ENCODE results near the gene GPR142.

Gene GPR142

GRCh38 chr17:74379495-74380085, 12.3 kb downstream of the GPR142 start:
- no peaks in the 10 kb centered on the region; the same call in 1 of the 2 replicates for H3K27me3 ChIP-seq (replicated peaks; ENCODE audit: control insufficient read depth, insufficient read depth, low read length)
- H3K4me3 ChIP-seq (replicated peaks; ENCODE audit: low read depth, low read length): no peak overlapping the region
- TF ChIP-seq, protein P1, sequence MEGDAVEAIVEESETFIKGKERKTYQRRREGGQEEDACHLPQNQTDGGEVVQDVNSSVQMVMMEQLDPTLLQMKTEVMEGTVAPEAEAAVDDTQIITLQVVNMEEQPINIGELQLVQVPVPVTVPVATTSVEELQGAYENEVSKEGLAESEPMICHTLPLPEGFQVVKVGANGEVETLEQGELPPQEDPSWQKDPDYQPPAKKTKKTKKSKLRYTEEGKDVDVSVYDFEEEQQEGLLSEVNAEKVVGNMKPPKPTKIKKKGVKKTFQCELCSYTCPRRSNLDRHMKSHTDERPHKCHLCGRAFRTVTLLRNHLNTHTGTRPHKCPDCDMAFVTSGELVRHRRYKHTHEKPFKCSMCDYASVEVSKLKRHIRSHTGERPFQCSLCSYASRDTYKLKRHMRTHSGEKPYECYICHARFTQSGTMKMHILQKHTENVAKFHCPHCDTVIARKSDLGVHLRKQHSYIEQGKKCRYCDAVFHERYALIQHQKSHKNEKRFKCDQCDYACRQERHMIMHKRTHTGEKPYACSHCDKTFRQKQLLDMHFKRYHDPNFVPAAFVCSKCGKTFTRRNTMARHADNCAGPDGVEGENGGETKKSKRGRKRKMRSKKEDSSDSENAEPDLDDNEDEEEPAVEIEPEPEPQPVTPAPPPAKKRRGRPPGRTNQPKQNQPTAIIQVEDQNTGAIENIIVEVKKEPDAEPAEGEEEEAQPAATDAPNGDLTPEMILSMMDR (IDR thresholded peaks at IDR 0.05; ENCODE audit: insufficient read depth, low read length, poor library complexity, severe bottlenecking): peak; percentile 91
- DNase-seq (ENCODE audit: extremely low read depth, insufficient read length): peak; percentile 64
- H3K36me3 ChIP-seq (ENCODE audit: control insufficient read depth, insufficient read depth, low read length): no peaks in the 10 kb centered on the region

DNA sequence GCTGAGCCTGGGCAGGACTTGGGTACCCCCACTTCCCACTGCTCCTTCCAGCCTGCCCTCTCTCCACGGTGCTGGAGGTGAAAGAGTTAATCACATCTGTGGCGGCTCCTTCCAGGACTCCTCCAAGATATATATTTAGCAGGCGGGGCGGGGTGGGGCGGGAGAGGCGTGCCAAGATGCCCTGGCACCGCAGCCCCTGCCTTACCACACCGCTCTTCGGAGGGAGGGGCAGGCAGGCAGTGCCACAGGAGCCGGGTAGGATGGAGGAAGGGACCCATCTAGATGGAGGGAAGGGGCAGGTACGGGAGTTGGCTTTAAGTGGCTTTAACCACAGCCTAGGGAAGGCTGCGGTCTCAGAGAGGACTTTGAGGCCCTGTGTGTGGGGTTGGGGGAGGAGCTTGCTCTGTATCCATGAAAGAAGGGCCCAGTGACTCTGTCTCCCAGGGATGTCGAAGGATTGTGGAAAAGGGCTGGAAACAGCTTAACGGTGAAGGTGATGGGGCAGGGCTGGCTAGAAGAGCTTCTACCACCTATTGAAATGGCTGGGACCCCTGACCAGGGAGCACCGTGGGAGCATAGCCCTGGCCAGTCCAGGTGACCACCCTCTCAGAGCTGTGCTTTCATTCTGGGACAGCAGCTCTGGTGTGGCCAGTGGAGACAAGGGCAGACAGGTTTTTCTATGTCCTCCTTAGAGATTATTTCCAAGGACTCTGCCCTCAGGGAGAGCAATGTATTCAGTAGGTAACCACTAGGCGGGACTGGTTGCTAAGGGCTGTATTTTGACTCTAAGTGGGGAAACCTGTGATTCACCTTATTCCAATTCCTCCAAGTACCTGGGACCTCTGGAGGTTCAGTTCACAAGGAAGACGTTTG, 13.0 kb downstream of the GPR142 start:
- DNase-seq (ENCODE audit: extremely low read depth, insufficient read length): no peak
- H3K27me3 ChIP-seq (replicated peaks; ENCODE audit: control insufficient read depth, insufficient read depth, low read length): no peaks in the 10 kb centered on the region; the same call in 1 of the 2 replicates
- no peak overlapping the region for H3K4me3 ChIP-seq (replicated peaks; ENCODE audit: low read depth, low read length)
- TF ChIP-seq, protein P1 (IDR thresholded peaks at IDR 0.05; ENCODE audit: insufficient read depth, low read length, poor library complexity, severe bottlenecking): no peak
- H3K36me3 ChIP-seq (ENCODE audit: control insufficient read depth, insufficient read depth, low read length): no peaks in the 10 kb centered on the region

DNA sequence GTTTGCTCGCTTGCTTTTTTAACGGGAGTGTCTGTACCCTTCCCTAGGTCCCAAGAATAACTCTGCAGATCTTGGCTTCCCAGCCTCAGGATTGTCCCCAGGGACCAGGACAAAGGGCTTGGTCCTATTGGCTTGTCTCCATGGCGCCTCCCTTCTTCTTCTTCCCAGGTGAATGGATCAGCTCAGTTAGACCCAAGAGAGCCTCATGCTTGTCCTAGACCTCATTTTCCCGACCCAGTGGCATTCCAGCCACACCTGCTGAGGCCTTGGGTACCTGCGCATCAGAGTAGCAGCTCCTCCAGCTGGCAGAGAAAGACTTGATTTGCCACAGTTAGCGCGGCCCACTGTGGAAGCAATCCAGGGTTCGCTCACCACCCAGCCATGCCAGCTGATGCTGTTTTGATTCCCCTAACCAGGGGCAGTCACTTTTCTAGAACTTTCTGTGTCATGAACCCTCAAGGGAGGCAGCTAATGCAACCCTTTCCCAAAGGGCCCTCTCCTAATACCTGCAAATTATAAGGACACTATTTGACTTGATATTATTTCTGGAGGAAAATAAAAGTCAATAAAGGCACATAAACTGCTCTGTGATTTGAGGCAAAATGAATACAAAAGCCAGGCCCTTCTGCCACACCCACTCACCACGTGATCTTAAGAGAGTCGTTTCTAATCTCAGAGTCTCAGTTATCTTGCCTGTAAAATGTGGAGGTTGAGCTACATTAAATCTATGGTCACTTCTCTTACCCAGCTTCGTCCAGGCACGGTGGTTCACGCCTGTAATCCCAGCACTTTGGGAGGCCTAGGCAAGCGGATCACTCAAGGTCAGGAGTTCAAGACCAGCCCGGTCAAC, 13.9 kb downstream of the GPR142 start:
- no peak overlapping the region for H3K4me3 ChIP-seq (replicated peaks; ENCODE audit: low read depth, low read length)
- no peak for DNase-seq (ENCODE audit: extremely low read depth, insufficient read length)
- no peaks in the 10 kb centered on the region; the same call in 1 of the 2 replicates for H3K27me3 ChIP-seq (replicated peaks; ENCODE audit: control insufficient read depth, insufficient read depth, low read length)
- no peaks in the 10 kb centered on the region for H3K36me3 ChIP-seq (ENCODE audit: control insufficient read depth, insufficient read depth, low read length)
- TF ChIP-seq, protein P1 (IDR thresholded peaks at IDR 0.05; ENCODE audit: insufficient read depth, low read length, poor library complexity, severe bottlenecking): no peak

DNA sequence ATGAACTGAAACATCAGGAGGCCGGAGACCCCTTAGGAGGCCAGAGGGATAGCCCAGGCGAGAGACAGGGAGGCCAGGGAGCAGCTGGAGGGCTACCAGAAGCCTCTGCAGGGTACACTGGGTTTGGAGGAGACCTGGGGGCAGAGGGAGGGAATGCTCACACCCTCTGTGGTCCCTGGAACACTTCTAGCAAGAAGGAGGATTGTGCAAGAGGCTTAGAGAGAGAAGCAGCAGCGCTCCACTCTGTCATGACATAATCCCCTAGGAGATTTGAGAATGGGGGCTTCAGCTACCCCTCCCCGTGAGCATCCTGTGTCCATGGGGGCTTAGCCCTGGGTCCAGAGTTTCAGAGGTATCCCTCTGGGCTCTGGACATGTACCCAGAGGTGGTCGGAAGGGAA, 15.8 kb downstream of the GPR142 start:
- no peak for DNase-seq (ENCODE audit: extremely low read depth, insufficient read length)
- H3K27me3 ChIP-seq (replicated peaks; ENCODE audit: control insufficient read depth, insufficient read depth, low read length): no peaks in the 10 kb centered on the region; the same call in 1 of the 2 replicates
- TF ChIP-seq, protein P1 (IDR thresholded peaks at IDR 0.05; ENCODE audit: insufficient read depth, low read length, poor library complexity, severe bottlenecking): no peak

GRCh38 chr17:74385201-74385600, 17.9 kb downstream of the GPR142 start:
- no peak for DNase-seq (ENCODE audit: extremely low read depth, insufficient read length)
- TF ChIP-seq, protein P1 (IDR thresholded peaks at IDR 0.05; ENCODE audit: insufficient read depth, low read length, poor library complexity, severe bottlenecking): no peak
- no peak overlapping the region for H3K4me3 ChIP-seq (replicated peaks; ENCODE audit: low read depth, low read length)
- no peaks in the 10 kb centered on the region for H3K36me3 ChIP-seq (ENCODE audit: control insufficient read depth, insufficient read depth, low read length)
- no peaks in the 10 kb centered on the region; the same call in 1 of the 2 replicates for H3K27me3 ChIP-seq (replicated peaks; ENCODE audit: control insufficient read depth, insufficient read depth, low read length)

More for the DNA sequence above, 15.8 kb downstream of the GPR142 start:
- H3K4me3 ChIP-seq (replicated peaks; ENCODE audit: low read depth, low read length): no peak overlapping the region
- no peaks in the 10 kb centered on the region for H3K36me3 ChIP-seq (ENCODE audit: control insufficient read depth, insufficient read depth, low read length)

All from GM06990 (cell line).